ENCODE data around the gene SLC36A3.

DNA sequence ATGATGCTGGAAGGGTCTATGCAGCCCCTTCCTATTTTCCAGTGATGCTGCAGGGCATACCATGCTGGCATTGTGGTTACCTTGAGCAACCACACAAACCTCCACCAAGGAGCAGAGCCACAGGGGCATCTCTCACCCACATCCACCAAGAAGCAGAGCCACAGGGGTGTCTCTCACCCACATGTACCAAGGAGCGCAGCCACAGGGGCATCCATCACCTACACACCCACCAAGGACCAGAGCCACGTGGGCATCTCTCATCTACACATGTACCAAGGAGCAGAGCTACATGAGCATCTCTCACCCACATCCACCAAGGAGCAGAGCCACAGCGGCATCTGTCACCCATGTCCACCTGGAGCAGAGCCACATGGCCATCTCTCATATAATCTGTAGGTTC, 59.4 kb downstream of the SLC36A3 start:
- TF ChIP-seq, protein P1, sequence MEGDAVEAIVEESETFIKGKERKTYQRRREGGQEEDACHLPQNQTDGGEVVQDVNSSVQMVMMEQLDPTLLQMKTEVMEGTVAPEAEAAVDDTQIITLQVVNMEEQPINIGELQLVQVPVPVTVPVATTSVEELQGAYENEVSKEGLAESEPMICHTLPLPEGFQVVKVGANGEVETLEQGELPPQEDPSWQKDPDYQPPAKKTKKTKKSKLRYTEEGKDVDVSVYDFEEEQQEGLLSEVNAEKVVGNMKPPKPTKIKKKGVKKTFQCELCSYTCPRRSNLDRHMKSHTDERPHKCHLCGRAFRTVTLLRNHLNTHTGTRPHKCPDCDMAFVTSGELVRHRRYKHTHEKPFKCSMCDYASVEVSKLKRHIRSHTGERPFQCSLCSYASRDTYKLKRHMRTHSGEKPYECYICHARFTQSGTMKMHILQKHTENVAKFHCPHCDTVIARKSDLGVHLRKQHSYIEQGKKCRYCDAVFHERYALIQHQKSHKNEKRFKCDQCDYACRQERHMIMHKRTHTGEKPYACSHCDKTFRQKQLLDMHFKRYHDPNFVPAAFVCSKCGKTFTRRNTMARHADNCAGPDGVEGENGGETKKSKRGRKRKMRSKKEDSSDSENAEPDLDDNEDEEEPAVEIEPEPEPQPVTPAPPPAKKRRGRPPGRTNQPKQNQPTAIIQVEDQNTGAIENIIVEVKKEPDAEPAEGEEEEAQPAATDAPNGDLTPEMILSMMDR (IDR thresholded peaks at IDR 0.05 in 2 of 3, conservative IDR thresholded peaks at IDR 0.05 in 1 of 3; ENCODE audit: borderline replicate concordance in 1 of 3, insufficient read depth in 1 of 3, low read depth in 2 of 3, low read length in 2 of 3) = no peak
- TF ChIP-seq FOSL1 (IDR thresholded peaks at IDR 0.05; ENCODE audit: low read depth) = no peak
